Measurements from ENCODE around the gene FBN2.
A peak's percentile ranks its signal among the peaks of the same experiment; 100 is the strongest.
"Not testable (repeated sequence)": the region's sequence is repeated elsewhere in the genome, so short reads cannot be mapped to it uniquely, and the experiment has no call there.

FBN2 gene

DNA sequence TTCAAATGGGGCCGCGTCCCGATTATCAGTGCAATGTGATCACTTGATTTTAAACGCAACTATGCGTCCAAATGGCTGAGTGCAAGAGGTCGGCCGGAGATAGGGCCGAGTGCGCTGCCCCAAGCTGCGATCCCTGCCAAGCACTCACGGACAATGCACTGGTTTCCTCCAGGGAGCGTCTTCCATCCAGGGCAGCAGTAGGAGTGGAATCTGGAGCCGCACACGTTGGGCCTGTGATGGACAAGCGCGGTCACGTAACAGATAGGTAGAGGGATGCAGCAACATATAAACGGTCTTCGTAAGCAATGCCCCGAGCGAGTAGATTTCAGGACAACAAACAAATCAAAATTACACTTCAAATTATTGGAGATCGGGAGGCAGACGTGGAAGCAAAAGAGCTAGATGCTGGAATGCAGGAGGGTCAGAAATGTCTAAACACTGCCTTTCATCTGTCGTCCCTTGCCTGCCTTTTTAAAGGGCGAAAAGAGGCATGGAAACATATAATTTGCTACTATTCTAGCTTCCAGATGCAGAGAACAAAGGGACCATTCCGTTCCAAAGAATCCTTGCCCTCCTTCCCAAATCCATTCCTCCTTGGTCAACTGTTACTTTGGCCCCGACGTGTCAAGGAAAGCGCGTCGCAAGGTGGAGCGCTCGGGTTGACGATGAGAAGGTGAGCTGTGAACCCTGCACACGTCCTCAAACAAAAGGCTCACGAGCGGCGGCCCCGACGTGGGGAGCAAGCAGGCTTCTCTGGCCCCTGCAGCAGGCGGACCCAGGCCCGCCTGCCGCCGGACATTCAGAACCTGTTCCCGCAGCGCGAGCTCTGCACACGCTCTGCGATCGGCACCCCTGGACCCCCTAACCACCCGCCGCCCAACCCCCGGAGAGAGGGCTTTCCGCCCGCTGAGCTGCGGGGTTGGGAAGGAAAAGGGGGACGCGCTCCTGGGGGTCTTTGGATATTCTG is 1.5 kb downstream of the FBN2 start:
- peak overlapping the region; percentile 79 for H3K4me3 ChIP-seq (ENCODE audit: low read depth, low read length)
- no peak for DNase-seq (ENCODE audit: low read depth)

DNA sequence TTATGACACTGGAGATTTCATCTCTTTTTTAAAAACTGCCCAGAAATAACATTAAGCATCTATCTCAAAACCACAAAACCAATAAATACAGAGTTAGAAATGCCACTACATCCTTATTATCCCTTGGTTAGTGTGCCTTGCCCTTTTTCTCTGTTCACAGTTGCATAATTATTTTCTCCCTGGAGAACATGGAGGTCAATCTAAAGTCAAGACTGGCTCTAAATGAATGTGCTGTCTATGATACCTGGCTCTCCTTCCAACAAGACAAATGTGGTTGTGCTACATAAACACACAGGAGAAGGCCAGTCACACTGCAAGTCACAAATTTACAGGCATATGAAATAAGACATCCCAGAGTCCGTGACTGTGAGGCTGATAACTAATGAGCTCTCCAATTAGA is 2.8 kb downstream of the FBN2 start:
- H3K4me3 ChIP-seq (ENCODE audit: low read depth, low read length) = peak overlapping the region; percentile 1
- DNase-seq (ENCODE audit: low read depth) = no peak

DNA sequence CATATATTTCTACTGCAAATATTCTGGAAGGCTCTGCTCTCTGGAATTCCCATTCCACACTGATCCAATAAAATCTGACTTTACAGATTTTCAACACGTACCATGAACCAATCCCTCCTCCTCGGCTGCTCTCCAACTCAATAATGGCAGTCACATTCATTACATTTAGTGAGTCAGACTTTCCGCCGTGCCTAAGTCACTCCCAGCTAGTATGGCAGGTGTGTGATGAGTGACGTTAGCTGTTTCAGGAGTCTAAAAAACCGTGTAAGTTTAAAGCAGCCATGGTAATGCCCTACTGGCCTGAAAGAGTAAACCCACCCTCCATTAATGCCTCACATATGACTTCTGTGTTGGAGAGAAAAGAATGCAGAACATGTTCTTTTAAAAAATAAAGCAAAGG is 3.3 kb downstream of the FBN2 start:
- no peak for DNase-seq (ENCODE audit: low read depth)
- H3K4me3 ChIP-seq (ENCODE audit: low read depth, low read length) = peak overlapping the region; percentile 3

DNA sequence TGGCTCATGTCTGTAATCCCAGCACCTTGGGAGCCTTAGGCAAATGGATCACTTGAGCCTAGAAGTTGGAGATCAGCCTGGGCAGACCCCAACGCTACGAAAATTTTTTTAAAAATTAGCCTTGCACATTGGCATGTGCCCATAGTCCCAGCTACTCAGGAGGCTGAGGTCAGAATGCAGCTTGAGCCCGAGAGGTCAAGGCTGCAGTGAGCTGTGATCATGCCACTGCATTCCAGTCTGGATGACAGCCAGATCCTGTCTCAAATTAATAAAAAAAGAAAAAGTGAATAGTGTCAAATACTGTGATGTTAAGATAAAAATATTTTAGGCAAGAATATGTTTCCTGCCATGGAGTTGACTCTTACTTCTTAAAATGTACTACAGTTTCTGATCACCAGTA is 5.3 kb downstream of the FBN2 start:
- no peak for DNase-seq (ENCODE audit: low read depth)
- no peak overlapping the region for H3K4me3 ChIP-seq (ENCODE audit: low read depth, low read length)

DNA sequence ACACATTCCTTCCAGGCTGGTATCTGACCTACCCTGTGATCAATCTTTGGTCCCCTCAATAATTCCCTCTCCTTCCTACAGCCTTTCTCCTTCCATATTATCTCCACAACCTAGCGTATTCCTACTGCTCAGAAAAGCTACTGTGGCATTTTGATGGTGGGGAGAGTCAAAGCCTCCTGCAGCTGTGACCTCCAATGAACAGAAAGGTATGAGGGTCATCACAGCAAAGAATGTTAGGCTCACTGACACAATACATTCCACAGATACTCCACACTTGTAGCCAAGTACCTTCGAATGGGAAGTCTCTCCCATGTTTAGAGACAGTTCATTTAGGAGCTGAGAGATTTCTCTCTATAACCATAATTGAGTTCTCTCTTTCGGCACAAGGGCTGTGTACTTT is 5.9 kb downstream of the FBN2 start:
- DNase-seq (ENCODE audit: low read depth) = no peak
- H3K4me3 ChIP-seq (ENCODE audit: low read depth, low read length) = no peak overlapping the region

DNA sequence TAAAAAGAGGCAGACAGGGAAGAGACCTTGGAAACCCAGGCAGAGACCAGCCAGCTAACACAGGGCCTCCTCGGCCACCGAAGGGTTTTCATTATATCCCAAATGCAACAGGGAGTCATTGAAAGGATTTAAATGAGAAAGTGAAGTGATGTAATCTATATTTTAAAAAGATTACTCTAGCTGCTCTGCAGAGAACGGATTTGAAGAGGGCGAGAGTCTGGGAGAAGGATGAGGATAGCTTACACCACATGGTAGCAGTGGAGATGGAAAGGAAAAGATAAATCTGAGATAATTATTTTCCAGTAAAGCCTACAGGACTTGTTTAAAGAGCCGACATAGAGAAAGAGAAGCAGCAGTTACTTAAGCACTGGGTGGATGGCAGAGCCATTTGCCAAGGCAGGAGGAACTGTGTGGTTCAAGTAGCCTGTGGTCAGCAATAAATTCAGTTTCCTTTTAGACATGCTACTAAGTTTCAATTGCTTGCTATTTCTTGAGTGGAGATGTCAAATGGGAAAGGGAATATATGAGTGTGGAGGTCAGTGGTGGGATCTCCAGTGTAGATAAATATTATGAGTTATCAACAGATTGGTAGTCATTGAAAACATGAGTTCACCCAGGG is 9.3 kb downstream of the FBN2 start:
- H3K4me3 ChIP-seq (ENCODE audit: low read depth, low read length) = no peak overlapping the region
- no peak for DNase-seq (ENCODE audit: low read depth)

DNA sequence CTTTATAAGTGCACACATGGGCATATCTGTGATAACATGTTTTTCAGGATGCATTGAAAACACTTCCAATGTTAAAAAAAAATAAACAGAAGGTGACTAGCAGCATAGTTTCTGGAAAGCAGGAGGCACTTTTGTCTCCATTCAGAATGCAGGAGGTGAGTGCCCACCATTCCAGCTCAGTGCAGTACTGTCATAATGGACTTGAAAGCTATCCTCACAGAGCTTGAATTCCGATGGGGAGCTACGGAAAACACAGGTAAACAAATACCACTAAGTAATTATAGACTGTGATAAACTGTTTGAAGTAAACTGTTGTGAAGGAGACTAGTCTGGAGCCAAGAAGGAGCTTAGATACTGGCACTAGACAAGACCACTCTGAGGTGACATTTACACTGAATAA is 9.9 kb downstream of the FBN2 start:
- no peak for DNase-seq (ENCODE audit: low read depth)

DNA sequence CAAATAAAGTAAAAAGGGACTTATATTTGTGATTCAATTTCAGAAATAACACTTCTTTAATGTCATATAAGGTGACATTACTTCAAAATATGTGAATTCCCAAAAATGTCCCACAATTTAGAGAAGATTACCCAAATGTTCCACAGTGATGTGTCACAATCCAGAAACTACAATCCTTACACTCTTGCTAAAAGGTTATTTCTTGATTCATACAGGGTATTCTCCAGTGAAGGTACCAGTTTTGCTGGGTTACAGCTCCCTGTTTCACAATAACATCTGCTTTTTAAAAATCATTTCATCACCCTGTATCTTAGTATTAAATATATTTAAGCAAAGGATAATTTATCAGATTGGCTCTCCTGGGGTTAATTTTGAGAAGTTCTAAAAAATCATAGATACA is 11.0 kb downstream of the FBN2 start:
- no peak for DNase-seq (ENCODE audit: low read depth)
- H3K4me3 ChIP-seq (ENCODE audit: low read depth, low read length) = no peak overlapping the region

More for the DNA sequence above, 9.9 kb downstream of the FBN2 start:
- H3K4me3 ChIP-seq (ENCODE audit: low read depth, low read length) = no peak overlapping the region

DNA sequence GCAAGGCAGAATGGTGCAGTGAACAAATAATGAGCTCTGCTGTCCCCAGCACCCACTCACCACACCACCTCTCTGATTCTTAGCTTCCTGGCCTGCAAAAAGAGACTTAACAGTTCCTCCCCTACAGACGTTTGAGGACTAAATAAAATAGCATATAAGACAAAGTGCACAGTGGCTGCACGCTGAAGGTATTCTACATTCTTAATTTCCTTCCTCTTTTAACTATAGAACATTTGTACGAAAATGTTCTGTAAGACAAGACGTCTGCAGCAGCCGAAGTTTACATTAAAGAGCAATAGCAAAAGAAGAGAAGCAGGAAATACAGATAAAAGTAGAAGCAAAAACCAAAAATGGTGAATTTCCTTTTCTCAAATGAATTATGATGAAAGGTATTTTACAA is 15.7 kb downstream of the FBN2 start:
- DNase-seq (ENCODE audit: low read depth) = no peak
- H3K4me3 ChIP-seq (ENCODE audit: low read depth, low read length) = no peak overlapping the region

DNA sequence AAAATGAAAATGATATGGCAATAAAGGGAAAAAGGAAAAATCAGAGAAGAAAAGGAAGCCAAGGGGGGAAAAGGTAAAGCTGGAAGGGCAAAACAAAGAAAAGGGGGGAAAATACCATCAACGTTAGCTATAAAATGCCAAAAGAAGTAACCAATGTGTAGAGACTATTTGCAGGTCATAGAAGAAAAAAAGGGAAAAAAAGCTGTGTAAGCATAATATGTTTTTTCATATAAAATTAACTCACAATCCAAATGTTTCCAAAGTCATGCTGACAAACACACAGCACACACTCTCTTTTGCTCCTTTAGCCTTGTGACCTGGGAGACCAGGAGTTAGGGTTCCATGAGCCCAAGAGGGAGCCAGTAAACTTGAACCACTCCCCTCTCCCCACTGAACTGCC is 18.2 kb downstream of the FBN2 start:
- DNase-seq (ENCODE audit: low read depth) = no peak
- no peak overlapping the region for H3K4me3 ChIP-seq (ENCODE audit: low read depth, low read length)

DNA sequence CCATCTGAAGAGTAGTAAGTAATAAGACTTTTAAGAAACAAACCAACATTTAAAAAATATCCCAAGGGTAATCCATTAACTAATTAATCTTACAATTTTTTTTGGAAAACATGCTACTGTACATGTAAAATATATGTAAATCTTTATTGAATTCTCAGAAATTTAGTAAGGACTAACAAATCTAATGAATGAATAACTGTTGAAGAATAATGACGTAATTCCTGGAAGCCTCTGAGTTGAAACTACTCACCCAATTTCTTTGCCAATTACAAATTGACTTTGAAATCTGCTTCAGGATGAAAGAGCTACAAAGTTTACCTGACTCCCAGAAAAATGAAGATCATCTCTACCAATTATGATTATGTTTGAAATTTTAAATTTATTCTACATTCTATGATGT is 21.1 kb downstream of the FBN2 start:
- no peak for DNase-seq (ENCODE audit: low read depth)
- H3K4me3 ChIP-seq (ENCODE audit: low read depth, low read length) = no peak overlapping the region

DNA sequence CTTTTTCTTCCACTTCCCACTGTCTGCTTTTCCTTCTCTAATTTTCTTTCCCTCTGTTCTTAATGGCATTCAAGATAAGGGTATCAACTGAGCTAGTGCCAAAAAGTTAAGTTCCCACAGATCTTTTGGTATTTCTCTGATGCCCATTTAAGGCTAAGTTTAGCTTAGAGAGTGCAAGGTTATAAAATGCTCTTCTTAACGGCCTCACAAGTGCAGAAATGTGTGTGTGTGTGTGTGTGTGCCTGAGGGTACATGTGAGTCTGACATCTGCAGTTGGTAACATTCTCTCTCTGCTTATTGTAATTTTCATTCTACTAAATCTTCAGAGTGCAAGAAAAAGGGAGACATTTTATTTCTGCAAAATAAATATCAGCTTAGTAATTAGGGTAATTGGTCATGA is 24.2 kb downstream of the FBN2 start:
- no peak for DNase-seq (ENCODE audit: low read depth)
- H3K4me3 ChIP-seq (ENCODE audit: low read depth, low read length) = no peak overlapping the region

DNA sequence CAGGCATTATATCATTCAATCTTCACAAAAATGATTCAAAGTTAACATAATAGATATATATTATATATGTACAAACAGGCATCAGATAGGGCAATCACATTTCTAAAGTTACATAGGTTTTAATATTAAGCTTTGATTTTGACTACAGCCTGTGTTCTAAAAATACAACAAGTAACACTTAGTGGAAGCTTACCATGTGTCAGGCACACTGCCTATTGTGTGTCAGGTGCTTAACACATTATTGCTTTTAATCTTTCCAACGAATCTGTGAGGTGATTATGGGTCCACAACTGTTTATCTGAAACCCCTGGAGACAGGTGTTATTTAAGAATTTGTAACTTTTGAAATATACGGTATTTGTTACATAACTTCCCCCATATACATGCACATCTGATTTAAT is 25.2 kb downstream of the FBN2 start:
- DNase-seq (ENCODE audit: low read depth) = no peak
- no peak overlapping the region for H3K4me3 ChIP-seq (ENCODE audit: low read depth, low read length)

DNA sequence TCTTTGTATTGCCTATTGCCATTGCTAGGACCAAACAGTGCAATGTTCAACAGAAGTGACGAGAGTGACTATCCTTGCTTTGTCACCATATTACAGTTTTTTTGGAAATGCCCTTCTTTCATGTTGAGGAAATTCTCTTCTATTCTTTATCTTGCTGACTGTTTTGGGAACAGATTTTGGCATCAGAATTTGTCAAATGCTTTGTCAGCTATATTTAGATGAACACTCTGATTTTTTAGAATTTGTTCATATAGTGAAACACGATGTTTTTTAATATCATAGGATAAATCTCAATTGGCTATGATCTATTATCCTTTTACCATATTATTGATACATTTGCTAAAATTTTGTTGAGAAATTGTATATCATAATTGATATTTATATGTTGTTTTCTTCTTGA is 31.4 kb downstream of the FBN2 start:
- DNase-seq (ENCODE audit: low read depth) = no peak
- no peak overlapping the region for H3K4me3 ChIP-seq (ENCODE audit: low read depth, low read length)

DNA sequence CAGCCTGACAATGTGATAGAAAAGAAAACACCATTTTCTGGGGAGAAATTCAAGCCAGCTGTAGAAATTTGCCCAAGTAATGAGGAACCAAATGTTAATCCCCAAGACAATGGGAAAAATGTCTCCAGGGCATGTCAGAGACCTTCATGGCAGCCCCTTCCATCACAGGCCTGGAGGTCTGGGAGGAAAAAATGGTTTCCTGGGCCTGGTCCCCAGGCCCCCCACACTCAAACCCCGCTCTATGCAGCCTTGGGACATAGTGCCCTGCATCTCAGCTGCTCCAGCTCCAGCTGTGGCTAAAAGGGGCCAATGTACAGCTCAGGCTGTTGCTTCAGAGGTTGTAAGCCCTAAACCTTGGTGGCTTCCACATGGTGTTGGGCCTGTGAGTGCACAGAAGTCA is 34.3 kb downstream of the FBN2 start:
- not testable (repeated sequence) for DNase-seq (ENCODE audit: low read depth); H3K4me3 ChIP-seq (ENCODE audit: low read depth, low read length)

DNA sequence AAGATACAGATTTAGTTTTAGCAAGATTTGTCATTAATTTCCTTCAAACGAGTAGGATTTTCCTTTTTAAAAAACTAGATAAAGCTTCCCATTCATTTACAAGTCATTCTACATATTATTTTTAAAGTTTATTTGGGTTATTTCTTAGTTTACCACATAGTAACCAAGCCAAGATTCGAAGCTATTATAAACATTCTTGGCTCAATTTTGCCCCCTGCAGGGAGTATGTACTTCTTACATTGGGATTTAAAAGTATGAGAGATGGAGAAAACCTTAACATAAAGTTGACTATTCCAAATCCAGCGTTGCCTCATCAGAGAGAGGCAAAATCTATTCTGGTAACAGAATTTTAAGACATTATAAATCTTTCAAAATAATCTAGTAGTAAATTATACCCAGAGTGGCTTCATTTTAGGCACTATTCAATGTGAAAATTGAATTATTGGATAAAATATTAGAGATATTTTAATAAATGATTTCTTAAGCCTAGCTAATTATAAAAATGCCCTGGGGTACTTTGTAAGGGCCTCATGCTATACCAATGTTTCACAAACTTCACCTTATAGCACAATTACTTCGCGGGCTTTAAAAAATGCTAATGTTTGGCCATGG is 39.1 kb downstream of the FBN2 start:
- DNase-seq (ENCODE audit: low read depth) = peak; percentile 23
- H3K4me3 ChIP-seq (ENCODE audit: low read depth, low read length) = no peak overlapping the region

DNA sequence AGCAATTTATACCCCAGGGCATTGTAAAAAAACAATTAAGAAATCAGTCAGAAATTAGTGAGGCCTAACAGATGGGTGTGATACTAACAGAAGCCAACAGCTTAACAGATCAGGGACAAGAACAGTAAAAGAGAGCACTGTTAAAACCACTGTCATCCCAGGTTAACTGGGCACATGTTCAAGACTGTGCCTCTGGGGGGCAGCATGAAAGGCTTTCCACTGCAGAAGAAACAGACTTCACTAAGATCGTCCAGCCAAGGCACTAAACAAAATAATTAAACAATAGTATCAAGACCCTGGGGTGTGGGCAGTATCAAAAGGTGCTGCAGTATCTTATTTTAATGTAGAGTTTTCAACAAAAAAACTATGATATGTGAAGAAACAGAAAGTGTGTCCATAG is 43.5 kb downstream of the FBN2 start:
- H3K4me3 ChIP-seq (ENCODE audit: low read depth, low read length) = no peak overlapping the region

DNA sequence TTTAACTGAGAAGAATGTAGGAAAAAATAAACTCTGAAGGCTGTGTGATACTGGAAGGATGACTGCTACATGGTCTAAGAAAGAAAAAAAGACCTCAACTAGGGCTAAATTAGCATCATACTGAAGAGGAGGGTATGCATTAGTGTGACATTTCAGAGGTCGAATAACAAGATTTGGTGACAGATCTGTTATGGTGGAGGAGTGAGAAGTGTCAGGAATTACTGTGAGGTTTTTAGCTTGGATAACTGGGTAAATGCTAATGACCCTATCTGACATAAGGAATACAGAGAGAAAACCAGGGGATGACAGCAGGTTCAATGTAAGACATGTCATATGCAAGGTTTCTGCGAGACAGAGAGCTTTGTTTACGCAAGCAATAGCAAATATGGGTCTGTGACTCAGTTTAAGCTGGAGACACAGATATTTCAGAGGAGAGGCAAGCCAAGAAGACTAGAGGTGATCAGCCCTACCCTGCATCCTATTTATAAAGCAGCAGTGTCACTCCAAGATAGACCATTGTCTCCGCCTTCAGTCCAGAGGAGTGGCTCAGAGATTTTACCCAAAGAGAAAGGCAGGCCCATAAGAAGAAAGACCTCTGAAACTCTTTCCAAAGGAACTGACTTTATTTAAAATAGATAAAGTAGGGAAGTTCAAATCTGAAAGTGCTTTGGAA is 44.3 kb downstream of the FBN2 start:
- H3K4me3 ChIP-seq (ENCODE audit: low read depth, low read length) = no peak overlapping the region

More for the DNA sequence above, 43.5 kb downstream of the FBN2 start:
- DNase-seq (ENCODE audit: low read depth) = no peak

DNA sequence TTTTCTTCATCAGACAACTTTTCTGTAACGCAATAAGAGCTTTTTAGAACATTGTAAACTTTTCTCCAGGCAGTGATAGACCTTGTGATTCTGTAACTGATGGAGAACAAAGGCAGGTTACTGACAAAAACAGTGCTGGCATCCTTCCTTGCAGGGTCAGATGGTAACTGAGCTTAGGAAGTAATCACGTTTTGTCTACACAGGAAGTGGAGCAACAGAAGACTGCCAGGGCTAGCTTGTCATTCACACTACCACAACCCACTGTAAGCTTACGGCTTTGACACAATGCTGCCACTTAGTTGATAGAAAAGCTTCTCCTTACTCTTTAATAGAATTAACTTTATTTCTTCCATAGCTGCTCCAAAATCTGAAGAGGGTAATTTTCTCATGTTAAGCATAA is 46.8 kb downstream of the FBN2 start:
- DNase-seq (ENCODE audit: low read depth) = no peak
- H3K4me3 ChIP-seq (ENCODE audit: low read depth, low read length) = no peak overlapping the region

More for the DNA sequence above, 44.3 kb downstream of the FBN2 start:
- DNase-seq (ENCODE audit: low read depth) = no peak

DNA sequence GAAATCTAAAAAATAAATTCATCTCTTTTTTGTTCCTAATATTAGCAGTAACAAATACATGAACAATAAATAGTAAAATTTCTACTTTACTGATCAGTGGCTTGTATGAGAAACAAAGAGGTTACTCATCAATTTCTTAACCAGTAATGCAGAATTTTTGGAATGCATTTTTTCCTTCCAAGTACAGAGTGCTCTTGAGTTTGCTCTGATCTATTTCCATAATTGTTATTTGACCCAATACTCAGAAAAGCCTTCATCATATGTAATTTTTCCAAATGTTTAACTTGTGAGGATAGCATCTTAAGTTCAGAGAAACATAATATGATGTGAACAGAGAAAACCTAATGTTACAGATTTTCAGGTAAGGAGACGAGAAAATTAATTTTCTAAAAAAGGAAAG is 47.3 kb downstream of the FBN2 start:
- no peak for DNase-seq (ENCODE audit: low read depth)
- no peak overlapping the region for H3K4me3 ChIP-seq (ENCODE audit: low read depth, low read length)

Data from skeletal muscle cell (primary cell).